Activated effector memory CD4-positive, alpha-beta T cell treated with Interleukin-2 at 50 U/mL for 16 hours (primary cell): Measurements from ENCODE around the gene FOXP1.
"Not testable (repeated sequence)": the region's sequence is repeated elsewhere in the genome, so short reads cannot be mapped to it uniquely, and the experiment has no call there.

Source experiments
- DNase-seq: peaks from one replicate; pipeline ENCODE4 v3.0.0-alpha.2; 2020

The FOXP1 gene

GRCh38 chr3:71358243-71358642, 225.3 kb downstream of the FOXP1 start:
- no peak for DNase-seq

- no peak for DNase-seq
Observed at GRCh38 chr3:71356265-71356664, 227.3 kb downstream of the FOXP1 start.

GRCh38 chr3:71355862-71356261, 227.7 kb downstream of the FOXP1 start:
- DNase-seq: no peak

GRCh38 chr3:71355037-71355436, 228.5 kb downstream of the FOXP1 start:
- DNase-seq: no peak

- DNase-seq: no peak
Observed at GRCh38 chr3:71351403-71352149, 232.0 kb downstream of the FOXP1 start.

GRCh38 chr3:71350998-71351397, 232.5 kb downstream of the FOXP1 start:
- DNase-seq: no peak

GRCh38 chr3:71348831-71349230, 234.7 kb downstream of the FOXP1 start:
- DNase-seq: no peak

- no peak for DNase-seq
Observed at GRCh38 chr3:71348001-71348632, 235.4 kb downstream of the FOXP1 start.

GRCh38 chr3:71346061-71346460, 237.5 kb downstream of the FOXP1 start:
- no peak for DNase-seq

GRCh38 chr3:71345429-71346040, 238.0 kb downstream of the FOXP1 start:
- no peak for DNase-seq

- DNase-seq: no peak
Observed at GRCh38 chr3:71341721-71342120, 241.8 kb downstream of the FOXP1 start.

- DNase-seq: no peak
Observed at GRCh38 chr3:71339049-71339448, 244.5 kb downstream of the FOXP1 start.

GRCh38 chr3:71332813-71333212, 250.7 kb downstream of the FOXP1 start:
- DNase-seq: no peak

GRCh38 chr3:71330909-71331308, 252.6 kb downstream of the FOXP1 start:
- no peak for DNase-seq

- DNase-seq: no peak
Observed at GRCh38 chr3:71330505-71330904, 253.0 kb downstream of the FOXP1 start.

GRCh38 chr3:71329817-71330216, 253.7 kb downstream of the FOXP1 start:
- no peak for DNase-seq

GRCh38 chr3:71328926-71329325, 254.6 kb downstream of the FOXP1 start:
- no peak for DNase-seq

- no peak for DNase-seq
Observed at GRCh38 chr3:71327936-71328335, 255.6 kb downstream of the FOXP1 start.

- DNase-seq: no peak
Observed at GRCh38 chr3:71325715-71326114, 257.8 kb downstream of the FOXP1 start.

- not testable (repeated sequence) for DNase-seq
Observed at GRCh38 chr3:71324224-71324623, 259.3 kb downstream of the FOXP1 start.

- no peak for DNase-seq
Observed at GRCh38 chr3:71323558-71323957, 260.0 kb downstream of the FOXP1 start.

GRCh38 chr3:71322154-71322553, 261.4 kb downstream of the FOXP1 start:
- no peak for DNase-seq

GRCh38 chr3:71319771-71320170, 263.8 kb downstream of the FOXP1 start:
- no peak for DNase-seq

GRCh38 chr3:71318458-71318827, 265.1 kb downstream of the FOXP1 start:
- DNase-seq: no peak
